SU-DHL-6 (cell line): ENCODE data around the gene ZSWIM3.

Source experiments
- H2AFZ ChIP-seq: fragments of 200-600 bp; sonication (generic); 2 replicates; pipeline ENCODE4 v1.6.1; 2014; ENCODE audit warnings: low read depth, mild to moderate bottlenecking, moderate library complexity, mixed read lengths, antibody characterized with exemption, low read length; ENCODE audit not compliant: severe bottlenecking
- H3F3A ChIP-seq: fragments of 200-600 bp; shearing (Covaris generic); 2 replicates; pipeline ENCODE4 v1.6.0; 2016; ENCODE audit warnings: antibody characterized with exemption, mild to moderate bottlenecking; ENCODE audit not compliant: insufficient read depth
- H3K27ac ChIP-seq: fragments of 200-600 bp; sonication (generic); 2 replicates; pipeline ENCODE4 v1.5.1; 2016; ENCODE audit warnings: low read depth, mild to moderate bottlenecking, low read length, moderate library complexity, mixed read lengths
- H3K27me3 ChIP-seq: fragments of 200-600 bp; sonication (generic), shearing (Covaris generic); 2 replicates; pipeline ENCODE4 v1.6.0; 2014; ENCODE audit warnings: mild to moderate bottlenecking, low read length
- H3K36me3 ChIP-seq: fragments of 200-600 bp; sonication (generic); 2 replicates; pipeline ENCODE4 v1.6.1; 2014; ENCODE audit warnings: mild to moderate bottlenecking, low read length, mixed read lengths
- H3K4me2 ChIP-seq: fragments of 300-600, 200-600 bp; shearing (Covaris generic), sonication (generic); 2 replicates; pipeline ENCODE4 v1.6.0; 2014; ENCODE audit warnings: low read length, low read depth, mild to moderate bottlenecking; ENCODE audit not compliant: poor library complexity, severe bottlenecking
- H3K4me3 ChIP-seq: fragments of 200-600 bp; sonication (generic); 2 replicates; pipeline ENCODE4 v1.5.1; 2014; ENCODE audit warnings: antibody characterized with exemption, low read length, mild to moderate bottlenecking, mixed read lengths; ENCODE audit not compliant: insufficient read depth, poor library complexity, severe bottlenecking
- H3K79me2 ChIP-seq: fragments of 200-600 bp; sonication (generic); 2 replicates; pipeline ENCODE4 v1.6.1; 2014; ENCODE audit warnings: mild to moderate bottlenecking, low read length, moderate library complexity; ENCODE audit not compliant: insufficient read depth
- H3K9ac ChIP-seq: fragments of 200-600 bp; sonication (generic); 2 replicates; pipeline ENCODE4 v1.7.0; 2014; ENCODE audit warnings: mild to moderate bottlenecking, low read length
- H3K9me2 ChIP-seq: fragments of 200-600 bp; sonication (generic); replicated peaks from 2 replicates; pipeline ENCODE4 v1.6.1; 2014; ENCODE audit warnings: low read length; ENCODE audit not compliant: insufficient read depth
- H3K9me3 ChIP-seq: fragments of 200-600 bp; sonication (generic); 2 replicates; pipeline ENCODE4 v1.6.1; 2014; ENCODE audit warnings: low read length, mixed read lengths; ENCODE audit not compliant: insufficient read depth
- H4K20me1 ChIP-seq: fragments of 200-600 bp; sonication (generic); 2 replicates; pipeline ENCODE4 v1.6.1; 2014; ENCODE audit warnings: low read depth, mild to moderate bottlenecking, antibody characterized with exemption, low read length, moderate library complexity, mixed read lengths
- CTCF ChIP-seq: fragments of 200-600 bp; sonication (generic); IDR thresholded peaks from one replicate; pipeline ENCODE4 v1.5.1; 2017; ENCODE audit warnings: antibody characterized with exemption, mild to moderate bottlenecking, low read length, moderate library complexity; ENCODE audit not compliant: insufficient read depth, poor library complexity, severe bottlenecking
- EZH2phosphoT487 ChIP-seq: fragments of 200-600 bp; sonication (generic), shearing (Covaris generic); conservative IDR thresholded peaks from 2 replicates; pipeline ENCODE4 v1.6.1; 2018; ENCODE audit warnings: mild to moderate bottlenecking, antibody characterized with exemption, low read length, moderate library complexity, mixed read lengths

The ZSWIM3 gene

GRCh38 chr20:45848969-45849582 is 8.3 kb upstream of the ZSWIM3 start:
- H3K4me3 ChIP-seq, result no peak overlapping the region
- no peaks in the 10 kb centered on the region for H3K27me3 ChIP-seq
- H3K9me2 ChIP-seq, result no peaks in the 10 kb centered on the region
- H3K9me3 ChIP-seq, result no peaks in the 10 kb centered on the region
- no peaks in the 10 kb centered on the region for H3K79me2 ChIP-seq
- H2AFZ ChIP-seq, result no peak overlapping the region
- H3F3A ChIP-seq, result no peaks in the 10 kb centered on the region
- H3K9ac ChIP-seq, result no peak overlapping the region
- H3K36me3 ChIP-seq, result no peaks in the 10 kb centered on the region
- no peaks in the 10 kb centered on the region for H4K20me1 ChIP-seq
- H3K27ac ChIP-seq, result no peak overlapping the region
- no peak overlapping the region for H3K4me2 ChIP-seq
- TF ChIP-seq CTCF, result no peak
- no peak for TF ChIP-seq EZH2phosphoT487

- H2AFZ ChIP-seq, result no peak overlapping the region
- no peaks in the 10 kb centered on the region for H3K27me3 ChIP-seq
- no peak overlapping the region for H3K4me3 ChIP-seq
- no peaks in the 10 kb centered on the region for H3K36me3 ChIP-seq
- no peak for TF ChIP-seq CTCF
- no peak for TF ChIP-seq EZH2phosphoT487
- H3K9me2 ChIP-seq, result no peaks in the 10 kb centered on the region
- H3K9ac ChIP-seq, result no peak overlapping the region
- H4K20me1 ChIP-seq, result no peaks in the 10 kb centered on the region
- H3K79me2 ChIP-seq, result peaks cover 4% of the 10 kb centered on the region; the same call in 1 of the 2 replicates
- H3K4me2 ChIP-seq, result no peak overlapping the region
- no peaks in the 10 kb centered on the region for H3F3A ChIP-seq
- H3K9me3 ChIP-seq, result no peaks in the 10 kb centered on the region
- no peak overlapping the region for H3K27ac ChIP-seq
Measured at GRCh38 chr20:45850238-45850637, 7.2 kb upstream of the ZSWIM3 start.

- H3K4me2 ChIP-seq, result no peak overlapping the region
- no peaks in the 10 kb centered on the region for H3K36me3 ChIP-seq
- no peaks in the 10 kb centered on the region for H3F3A ChIP-seq
- no peaks in the 10 kb centered on the region for H3K9me3 ChIP-seq
- no peak overlapping the region for H3K9ac ChIP-seq
- H3K27ac ChIP-seq, result no peak overlapping the region
- no peaks in the 10 kb centered on the region for H3K27me3 ChIP-seq
- peaks cover 7% of the 10 kb centered on the region for H3K79me2 ChIP-seq
- no peaks in the 10 kb centered on the region for H3K9me2 ChIP-seq
- no peak overlapping the region for H2AFZ ChIP-seq
- H3K4me3 ChIP-seq, result no peak overlapping the region
- no peak for TF ChIP-seq EZH2phosphoT487
- no peak for TF ChIP-seq CTCF
- no peaks in the 10 kb centered on the region for H4K20me1 ChIP-seq
Measured at GRCh38 chr20:45850926-45851325, 6.5 kb upstream of the ZSWIM3 start.

- Histone ChIP-seq H3K27ac (no peak overlapping the region), H2AFZ (no peak overlapping the region), H3F3A (no peaks in the 10 kb centered on the region), H3K36me3 (no peaks in the 10 kb centered on the region), H3K27me3 (no peaks in the 10 kb centered on the region), H3K4me3 (no peak overlapping the region), H3K9me3 (no peaks in the 10 kb centered on the region), H3K4me2 (no peak overlapping the region), H3K79me2 (peaks cover 13% of the 10 kb centered on the region), H3K9me2 (no peaks in the 10 kb centered on the region), H3K9ac (no peak overlapping the region), H4K20me1 (no peaks in the 10 kb centered on the region)
- TF ChIP-seq CTCF (no peak), EZH2phosphoT487 (no peak)
Measured at GRCh38 chr20:45851501-45851900, 5.9 kb upstream of the ZSWIM3 start.
